Measurements from ENCODE around the gene ECSCR. TPM values are rescaled to one million over a fixed set of nuclear protein-coding genes. Genes with fewer than 3 reads are reported as not detected.
"Not testable (repeated sequence)": the region's sequence is repeated elsewhere in the genome, so short reads cannot be mapped to it uniquely, and the experiment has no call there.

Gene ECSCR
- total RNA-seq, 4 donors from 2014 or later: 2.2 to 4.8 (median 3.6) TPM; not detected in 1

DNA sequence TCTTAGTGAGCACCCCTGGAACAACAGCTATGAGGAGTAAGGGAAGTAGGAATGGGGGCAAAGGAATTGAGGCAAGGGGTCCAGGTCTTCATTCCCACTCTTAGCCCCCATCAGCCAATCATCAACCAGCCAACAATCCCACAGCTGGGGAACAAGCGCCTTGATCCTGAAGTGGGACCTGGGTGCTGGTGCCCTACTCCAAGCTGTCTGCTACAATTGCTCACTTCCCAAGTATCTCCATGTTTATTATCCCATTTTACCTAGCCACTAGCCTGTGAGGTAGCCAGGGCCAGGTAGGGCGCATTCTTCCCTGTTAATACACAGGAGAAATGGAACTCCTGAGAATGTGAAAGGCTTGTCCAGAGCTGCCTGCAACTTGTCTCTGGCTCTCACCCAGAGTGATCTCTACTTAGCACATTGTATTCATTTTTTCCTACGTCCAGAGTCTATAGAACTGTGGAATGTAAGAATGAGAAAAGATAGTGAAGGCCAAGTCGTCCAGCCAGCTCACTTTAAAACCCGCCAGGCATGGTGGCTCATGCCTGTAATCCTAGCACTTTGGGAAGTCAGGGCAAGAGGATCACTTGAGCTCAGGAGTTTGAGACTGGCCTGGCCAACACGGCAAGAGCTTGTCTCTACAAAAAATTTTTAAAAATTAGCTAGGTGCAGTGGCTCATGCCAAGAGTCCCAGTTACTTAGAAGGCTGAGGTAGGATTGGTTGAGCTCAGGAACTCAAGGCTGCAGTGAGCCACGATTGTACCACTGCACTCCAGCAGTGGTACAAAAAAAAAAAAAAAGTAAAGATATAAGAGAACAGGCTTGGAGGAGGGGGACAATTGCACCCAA, 17.0 kb downstream of the ECSCR start:
- DNase-seq: no peak
- no peaks in the 10 kb centered on the region for H3K9me3 ChIP-seq
- H3K36me3 ChIP-seq: no peaks in the 10 kb centered on the region
- WGBS, 2 donors (ENCODE audit: low coverage in 1 of 2): 41 to 63% methylated on average over 3 to 7 of the region's 7 CpGs
- H3K4me3 ChIP-seq: no peak overlapping the region
- H3K27me3 ChIP-seq: no peaks in the 10 kb centered on the region
- no peak overlapping the region for H3K27ac ChIP-seq
- in situ Hi-C loops (cut with MboI; ENCODE audit: low pct_ligation_motif_present in 1 of 4, low pct_unique_long_range_greater_than_20kb in 1 of 4, low sequenced_read_pairs in 3 of 4): loop anchor here in 1 of 4 donors (25.0 kb wide), 1 partner anchor 317 kb away; no protein-coding TSS in a partner anchor
- intact Hi-C loops (cut with DNase I; ENCODE audit: low total_unique reads): no loop called here
- TF ChIP-seq POLR2AphosphoS5 (IDR thresholded peaks at IDR 0.05) (no peak), POLR2A (IDR thresholded peaks at IDR 0.05) (no peak), EP300 (IDR thresholded peaks at IDR 0.05; ENCODE audit: low read depth) (no peak)
- TF ChIP-seq, protein P1, sequence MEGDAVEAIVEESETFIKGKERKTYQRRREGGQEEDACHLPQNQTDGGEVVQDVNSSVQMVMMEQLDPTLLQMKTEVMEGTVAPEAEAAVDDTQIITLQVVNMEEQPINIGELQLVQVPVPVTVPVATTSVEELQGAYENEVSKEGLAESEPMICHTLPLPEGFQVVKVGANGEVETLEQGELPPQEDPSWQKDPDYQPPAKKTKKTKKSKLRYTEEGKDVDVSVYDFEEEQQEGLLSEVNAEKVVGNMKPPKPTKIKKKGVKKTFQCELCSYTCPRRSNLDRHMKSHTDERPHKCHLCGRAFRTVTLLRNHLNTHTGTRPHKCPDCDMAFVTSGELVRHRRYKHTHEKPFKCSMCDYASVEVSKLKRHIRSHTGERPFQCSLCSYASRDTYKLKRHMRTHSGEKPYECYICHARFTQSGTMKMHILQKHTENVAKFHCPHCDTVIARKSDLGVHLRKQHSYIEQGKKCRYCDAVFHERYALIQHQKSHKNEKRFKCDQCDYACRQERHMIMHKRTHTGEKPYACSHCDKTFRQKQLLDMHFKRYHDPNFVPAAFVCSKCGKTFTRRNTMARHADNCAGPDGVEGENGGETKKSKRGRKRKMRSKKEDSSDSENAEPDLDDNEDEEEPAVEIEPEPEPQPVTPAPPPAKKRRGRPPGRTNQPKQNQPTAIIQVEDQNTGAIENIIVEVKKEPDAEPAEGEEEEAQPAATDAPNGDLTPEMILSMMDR (IDR thresholded peaks at IDR 0.05): no peak
- no peaks in the 10 kb centered on the region for H3K4me1 ChIP-seq

DNA sequence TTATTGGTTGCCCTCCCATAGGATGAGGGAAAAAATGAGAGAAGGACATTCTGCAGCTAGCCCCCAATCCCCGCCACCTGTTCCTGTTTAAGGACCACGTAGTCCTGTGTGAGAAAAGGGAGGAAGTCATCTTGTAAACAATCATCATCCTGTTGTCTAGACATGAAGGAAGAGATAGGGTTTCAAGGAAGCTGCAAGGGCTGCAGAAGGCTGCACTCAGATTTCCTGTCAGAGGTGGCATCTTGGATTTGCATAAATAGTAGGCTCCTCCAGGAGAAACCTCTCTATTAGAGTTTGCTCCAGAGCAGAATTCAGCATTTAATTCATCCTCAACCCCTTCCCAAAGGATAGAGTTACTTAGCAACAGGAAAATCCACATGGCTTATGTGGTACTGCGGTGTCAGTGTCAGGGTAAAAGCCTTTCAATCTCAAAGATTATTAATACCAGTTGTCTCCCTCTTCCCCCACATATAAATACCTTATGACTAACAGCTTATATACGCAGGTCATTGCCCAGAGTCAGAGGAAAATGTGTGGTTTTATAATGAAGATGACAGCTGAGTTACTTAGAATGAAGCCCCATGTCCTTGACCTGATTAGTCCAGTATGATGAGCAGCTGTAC, 18.6 kb downstream of the ECSCR start:
- H3K27me3 ChIP-seq: no peaks in the 10 kb centered on the region
- intact Hi-C loops (cut with DNase I; ENCODE audit: low total_unique reads): no loop called here
- no peaks in the 10 kb centered on the region for H3K9me3 ChIP-seq
- no peak for DNase-seq
- H3K27ac ChIP-seq: no peak overlapping the region
- TF ChIP-seq, protein P1 (IDR thresholded peaks at IDR 0.05): no peak
- TF ChIP-seq EP300 (IDR thresholded peaks at IDR 0.05; ENCODE audit: low read depth) (no peak), POLR2A (IDR thresholded peaks at IDR 0.05) (no peak), POLR2AphosphoS5 (IDR thresholded peaks at IDR 0.05) (no peak)
- H3K4me1 ChIP-seq: peaks cover under 1 to 7% (median 5%) of the 10 kb centered on the region in 4 donors
- H3K36me3 ChIP-seq: no peaks in the 10 kb centered on the region
- in situ Hi-C loops (cut with MboI; ENCODE audit: low pct_ligation_motif_present in 1 of 4, low pct_unique_long_range_greater_than_20kb in 1 of 4, low sequenced_read_pairs in 3 of 4): loop anchor here in 1 of 4 donors (25.0 kb wide), 1 partner anchor 318 kb away; no protein-coding TSS in a partner anchor
- no peak overlapping the region for H3K4me3 ChIP-seq
- WGBS, 2 donors (ENCODE audit: low coverage in 1 of 2): 75 to 80% methylated on average over 1 to 4 of the region's 4 CpGs

DNA sequence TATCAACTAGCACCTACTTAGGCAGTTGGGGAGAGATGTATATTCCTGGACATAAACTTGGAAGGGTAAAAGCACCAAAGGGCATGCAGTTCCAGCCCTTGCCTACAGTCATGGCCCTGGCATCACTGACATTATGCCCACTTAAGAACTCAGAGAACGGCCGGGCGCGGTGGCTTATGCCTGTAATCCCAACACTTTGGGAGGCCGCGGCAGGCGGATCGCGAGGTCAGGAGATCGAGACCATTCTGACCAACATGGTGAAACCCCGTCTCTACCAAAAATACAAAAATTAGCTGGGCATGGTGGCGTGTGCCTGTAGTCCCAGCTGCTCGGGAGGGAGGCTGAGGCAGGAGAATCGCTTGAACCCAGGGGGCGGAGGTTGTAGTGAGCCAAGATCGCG, 22.1 kb downstream of the ECSCR start:
- H3K27me3 ChIP-seq; H3K4me3 ChIP-seq; H3K9me3 ChIP-seq; DNase-seq; H3K36me3 ChIP-seq; H3K27ac ChIP-seq; intact Hi-C loops (cut with DNase I; ENCODE audit: low total_unique reads): not testable (repeated sequence)
- in situ Hi-C loops (cut with MboI; ENCODE audit: low pct_ligation_motif_present in 1 of 4, low pct_unique_long_range_greater_than_20kb in 1 of 4, low sequenced_read_pairs in 3 of 4): loop anchor here in 1 of 4 donors (25.0 kb wide), 1 partner anchor 322 kb away; no protein-coding TSS in a partner anchor
- H3K4me1 ChIP-seq: peaks cover 3 to 14% (median 9%) of the 10 kb centered on the region in 4 donors
- 96 to 100% methylated on average over 2 to 17 of the region's 17 CpGs for WGBS, 2 donors (ENCODE audit: low coverage in 1 of 2)

DNA sequence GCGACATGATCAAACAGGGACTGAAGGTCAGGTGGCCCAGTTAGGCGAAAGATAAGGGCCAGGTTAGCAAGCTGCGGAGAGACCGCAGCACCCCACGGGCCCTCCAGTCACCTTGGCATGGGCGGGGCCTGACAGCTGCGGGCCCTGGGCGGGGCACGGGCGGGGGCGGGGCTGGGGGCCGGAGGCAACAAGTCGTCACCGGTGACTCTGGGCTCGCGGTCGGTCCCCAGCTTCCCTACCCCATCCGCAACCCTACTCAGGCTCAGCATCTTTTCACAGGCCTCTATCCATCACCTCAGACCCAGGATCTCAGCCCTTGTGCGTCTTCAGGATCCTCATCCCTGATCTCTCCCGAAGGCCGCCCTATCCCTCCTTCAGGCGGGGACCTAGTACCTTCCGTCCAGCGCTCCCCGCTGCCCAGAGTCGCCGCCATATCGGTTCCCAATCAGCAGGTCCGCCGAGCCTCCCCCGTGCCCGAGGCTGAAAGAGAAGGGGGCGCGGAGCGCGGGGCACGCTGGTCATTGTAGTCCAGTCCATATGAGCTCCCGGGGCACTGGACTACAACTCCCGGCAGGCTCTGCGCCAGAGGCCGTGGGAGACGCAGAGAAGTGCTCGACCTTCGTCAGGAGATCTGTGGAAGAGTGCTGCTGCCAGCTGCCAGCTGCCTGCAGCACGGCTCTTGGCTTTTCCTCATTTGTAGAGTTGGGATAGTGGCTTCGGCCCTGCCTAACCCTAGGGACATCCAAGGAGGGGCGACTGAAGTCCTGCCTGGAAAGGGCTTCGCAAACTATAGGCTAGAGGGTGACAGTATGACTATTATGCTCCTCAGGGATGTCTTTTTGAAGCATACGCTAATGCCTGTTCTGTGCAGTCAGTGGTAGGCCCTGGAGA, 23.3 kb downstream of the ECSCR start, which contains the start of gene DNAJC18:
DNAJC18 (minus strand) TSS at position 513 of the 891 bp plus-strand sequence; CDS start at position 433, 80 bp downstream.
- H3K27me3 ChIP-seq: no peaks in the 10 kb centered on the region
- peak within 1 kb of the TSS; percentile 88 to 96 (median 91) for H3K27ac ChIP-seq
- H3K36me3 ChIP-seq: no peaks in the 10 kb centered on the region
- H3K9me3 ChIP-seq: no peaks in the 10 kb centered on the region
- in situ Hi-C loops (cut with MboI; ENCODE audit: low pct_ligation_motif_present in 1 of 4, low pct_unique_long_range_greater_than_20kb in 1 of 4, low sequenced_read_pairs in 3 of 4): loop anchor here in 1 of 4 donors (25.0 kb wide), 1 partner anchor 323 kb away; no protein-coding TSS in a partner anchor
- peaks cover 3 to 14% (median 9%) of the 10 kb centered on the region in 4 donors for H3K4me1 ChIP-seq
- 4% methylated on average over 48 of the region's 49 CpGs; no CpG with 5 or more reads in 1 of the 2 donors for WGBS, 2 donors (ENCODE audit: low coverage in 1 of 2)
- DNase-seq: peak; percentile 95
- intact Hi-C loops (cut with DNase I; ENCODE audit: low total_unique reads): no loop called here
- peak within 1 kb of the TSS; percentile 71 to 76 (median 74) for H3K4me3 ChIP-seq
- TF ChIP-seq, protein P1 (IDR thresholded peaks at IDR 0.05): no peak
- TF ChIP-seq EP300 (IDR thresholded peaks at IDR 0.05; ENCODE audit: low read depth) (no peak), POLR2A (IDR thresholded peaks at IDR 0.05) (peak; percentile 42), POLR2AphosphoS5 (IDR thresholded peaks at IDR 0.05) (peak; percentile 58 to 62 (median 59))

Measured in transverse colon (tissue), 4 donors.